GM12892 (cell line): ENCODE results near the gene ISCU.
"Not testable (repeated sequence)": the region's sequence is repeated elsewhere in the genome, so short reads cannot be mapped to it uniquely, and the experiment has no call there.

Experiments
- DNase-seq: peaks from one replicate; pipeline ENCODE4 v3.0.0; 2011; ENCODE audit not compliant: insufficient read length
- FAIRE-seq: peaks from 2 replicates; lab custom pipeline; 2011; peaks lifted over from hg19 to GRCh38; lab: Jason Lieb, UNC
- POLR2A ChIP-seq: IDR thresholded peaks from 2 replicates; pipeline ENCODE4 v1.6.1; 2011; ENCODE audit warnings: low read depth, low read length, control low read depth
- POLR2AphosphoS5 ChIP-seq: IDR thresholded peaks from 2 replicates; pipeline ENCODE4 v1.6.1; 2011; ENCODE audit warnings: low read depth, low read length, control low read depth
- TAF1 ChIP-seq: IDR thresholded peaks from 2 replicates; pipeline ENCODE4 v1.6.1; 2011; ENCODE audit warnings: low read depth, mild to moderate bottlenecking, control low read depth, low read length, borderline replicate concordance

Gene ISCU

GRCh38 chr12:108548954-108549521, 13.4 kb upstream of the ISCU start:
- peak; percentile 88 for FAIRE-seq
- DNase-seq = no peak
- TF ChIP-seq POLR2AphosphoS5 = no peak
- TF ChIP-seq TAF1 = no peak
- no peak for TF ChIP-seq POLR2A

GRCh38 chr12:108551535-108551934, 10.9 kb upstream of the ISCU start:
- TF ChIP-seq TAF1 (no peak), POLR2AphosphoS5 (no peak)
- FAIRE-seq = no peak
- DNase-seq = no peak

GRCh38 chr12:108553799-108554198, 8.6 kb upstream of the ISCU start:
- DNase-seq (no peak), FAIRE-seq (no peak)

GRCh38 chr12:108555383-108555782, 7.0 kb upstream of the ISCU start:
- not testable (repeated sequence) for FAIRE-seq, DNase-seq

More at GRCh38 chr12:108553799-108554198, 8.6 kb upstream of the ISCU start:
- no peak for TF ChIP-seq POLR2AphosphoS5
- no peak for TF ChIP-seq TAF1
- no peak for TF ChIP-seq POLR2A

GRCh38 chr12:108559007-108559655, 3.3 kb upstream of the ISCU start:
- TF ChIP-seq TAF1 (no peak), POLR2AphosphoS5 (no peak), POLR2A (no peak)
- no peak for FAIRE-seq
- DNase-seq = no peak

- no peak for TF ChIP-seq POLR2A
- no peak for TF ChIP-seq TAF1
- TF ChIP-seq POLR2AphosphoS5 = no peak
- DNase-seq = no peak
- FAIRE-seq = no peak
Observed at GRCh38 chr12:108559748-108560147, 2.6 kb upstream of the ISCU start.

GRCh38 chr12:108560321-108560721, 2.1 kb upstream of the ISCU start:
- DNase-seq (no peak), FAIRE-seq (no peak)
- TF ChIP-seq POLR2A = no peak
- no peak for TF ChIP-seq TAF1
- no peak for TF ChIP-seq POLR2AphosphoS5

GRCh38 chr12:108560752-108561719, 1.4 kb upstream of the ISCU start, which contains the start of gene SART3:
Gene SART3, minus strand, starts transcription at chr12:108561173. Its CDS starts 19 bp downstream, at chr12:108561154.
- peak; percentile 81 for TF ChIP-seq POLR2AphosphoS5
- peak; percentile 95 for TF ChIP-seq TAF1
- TF ChIP-seq POLR2A = peak; percentile 93
- DNase-seq (peak; percentile 74), FAIRE-seq (peak; percentile 92)

- FAIRE-seq (no peak), DNase-seq (no peak)
- TF ChIP-seq POLR2AphosphoS5 = no peak
- TF ChIP-seq POLR2A = no peak
- TF ChIP-seq TAF1 = no peak
Observed at GRCh38 chr12:108561852-108562347, 496 bp upstream of the ISCU start.

GRCh38 chr12:108563136-108563803, 874 bp downstream of the ISCU start:
- TF ChIP-seq POLR2AphosphoS5 = peak; percentile 63; the same call in 1 of the 2 replicates
- TF ChIP-seq POLR2A = no peak
- no peak for TF ChIP-seq TAF1
- DNase-seq (peak; percentile 57), FAIRE-seq (peak; percentile 83)

GRCh38 chr12:108563804-108564151, 1.4 kb downstream of the ISCU start:
- FAIRE-seq (no peak), DNase-seq (no peak)
- TF ChIP-seq TAF1 = no peak
- TF ChIP-seq POLR2AphosphoS5 = no peak
- TF ChIP-seq POLR2A = no peak
